Measurements from ENCODE around the gene DSG2. TPM values are rescaled to one million over a fixed set of nuclear protein-coding genes. Genes with fewer than 3 reads are reported as not detected.

The DSG2 gene
- total RNA-seq, 1 donor from 2014 or later: 65.6 TPM

GRCh38 chr18:31509571-31509970 is 11.6 kb downstream of the DSG2 start:
- H3K79me2 ChIP-seq (ENCODE audit: low read depth): peaks cover 96% of the 10 kb centered on the region
- H3K36me3 Mint-ChIP-seq: no peaks in the 10 kb centered on the region
- no peak overlapping the region for H3K27ac ChIP-seq
- no peak overlapping the region for H3K4me2 ChIP-seq
- H3K27ac Mint-ChIP-seq: no peak overlapping the region
- no peaks in the 10 kb centered on the region for H3K27me3 ChIP-seq
- H3F3A ChIP-seq (ENCODE audit: low read depth): no peaks in the 10 kb centered on the region
- no peaks in the 10 kb centered on the region for H3K27me3 Mint-ChIP-seq (ENCODE audit: insufficient read depth, low read depth)
- TF ChIP-seq CTCF (IDR thresholded peaks at IDR 0.05) (no peak), EZH2 (IDR thresholded peaks at IDR 0.05) (no peak), EZH2phosphoT487 (IDR thresholded peaks at IDR 0.05) (no peak)
- no peaks in the 10 kb centered on the region for H3K36me3 ChIP-seq
- H3K9me3 Mint-ChIP-seq: peaks cover 2% of the 10 kb centered on the region
- H2AFZ ChIP-seq (replicated peaks): no peak overlapping the region
- H3K9me3 ChIP-seq (ENCODE audit: low read depth): no peaks in the 10 kb centered on the region
- H3K4me1 Mint-ChIP-seq: no peaks in the 10 kb centered on the region
- H4K20me1 ChIP-seq (ENCODE audit: low read depth): peaks cover 11% of the 10 kb centered on the region
- H3K4me1 ChIP-seq: no peaks in the 10 kb centered on the region
- no peak for DNase-seq (ENCODE audit: low spot score)
- H3K4me3 ChIP-seq: no peak overlapping the region
- H3K4me3 Mint-ChIP-seq: no peak overlapping the region
- H3K9ac ChIP-seq: no peak overlapping the region

- no peaks in the 10 kb centered on the region for H3K4me1 Mint-ChIP-seq
- peaks cover 93% of the 10 kb centered on the region for H3K79me2 ChIP-seq (ENCODE audit: low read depth)
- no peaks in the 10 kb centered on the region for H3K4me1 ChIP-seq
These were observed 12.3 kb downstream of the DSG2 start for GRCh38 chr18:31510319-31510718.

GRCh38 chr18:31511098-31511497 is 13.1 kb downstream of the DSG2 start:
- Histone ChIP-seq H3K4me3 (no peak overlapping the region), H4K20me1 (ENCODE audit: low read depth) (peaks cover 10% of the 10 kb centered on the region), H3K4me1 (no peaks in the 10 kb centered on the region), H2AFZ (replicated peaks) (no peak overlapping the region), H3F3A (ENCODE audit: low read depth) (no peaks in the 10 kb centered on the region), H3K79me2 (ENCODE audit: low read depth) (peaks cover 92% of the 10 kb centered on the region), H3K27me3 (no peaks in the 10 kb centered on the region), H3K4me2 (no peak overlapping the region), H3K9ac (no peak overlapping the region), H3K9me3 (ENCODE audit: low read depth) (no peaks in the 10 kb centered on the region), H3K36me3 (no peaks in the 10 kb centered on the region), H3K27ac (no peak overlapping the region)
- peak; percentile 45 for TF ChIP-seq CTCF (IDR thresholded peaks at IDR 0.05)
- TF ChIP-seq EZH2phosphoT487 (IDR thresholded peaks at IDR 0.05): no peak
- Mint-ChIP-seq H3K4me3 (no peak overlapping the region), H3K4me1 (no peaks in the 10 kb centered on the region), H3K27me3 (ENCODE audit: insufficient read depth, low read depth) (no peaks in the 10 kb centered on the region), H3K9me3 (peaks cover 2% of the 10 kb centered on the region), H3K27ac (no peak overlapping the region), H3K36me3 (no peaks in the 10 kb centered on the region)
- no peak for DNase-seq (ENCODE audit: low spot score)

More at GRCh38 chr18:31510319-31510718, 12.3 kb downstream of the DSG2 start:
- Mint-ChIP-seq H3K27me3 (ENCODE audit: insufficient read depth, low read depth) (no peaks in the 10 kb centered on the region), H3K9me3 (peaks cover 2% of the 10 kb centered on the region), H3K36me3 (no peaks in the 10 kb centered on the region), H3K4me3 (no peak overlapping the region), H3K27ac (no peak overlapping the region)
- Histone ChIP-seq H3K9ac (no peak overlapping the region), H3K4me2 (no peak overlapping the region), H3K27me3 (no peaks in the 10 kb centered on the region), H3K9me3 (ENCODE audit: low read depth) (no peaks in the 10 kb centered on the region), H3K36me3 (no peaks in the 10 kb centered on the region), H3K4me3 (no peak overlapping the region), H4K20me1 (ENCODE audit: low read depth) (peaks cover 11% of the 10 kb centered on the region), H2AFZ (replicated peaks) (no peak overlapping the region), H3K27ac (no peak overlapping the region), H3F3A (ENCODE audit: low read depth) (no peaks in the 10 kb centered on the region)
- TF ChIP-seq EZH2phosphoT487 (IDR thresholded peaks at IDR 0.05): no peak
- no peak for TF ChIP-seq CTCF (IDR thresholded peaks at IDR 0.05)
- TF ChIP-seq EZH2 (IDR thresholded peaks at IDR 0.05): no peak
- no peak for DNase-seq (ENCODE audit: low spot score)
